GM12878 (cell line): Measurements from ENCODE around the gene HRH3. TPM values are rescaled to one million over a fixed set of nuclear protein-coding genes. Genes with fewer than 3 reads are reported as not detected.

Experiments
- ASH2L ChIP-seq: fragments of 300-600, 200-600 bp; sonication (generic); IDR thresholded peaks from 2 replicates; pipeline ENCODE4 v1.6.1; 2017; ENCODE audit warnings: low read depth, mild to moderate bottlenecking, borderline replicate concordance
- BCL11A ChIP-seq: IDR thresholded peaks from 2 replicates; pipeline ENCODE4 v1.6.1; 2011; ENCODE audit warnings: low read depth, low read length
- ELK1 ChIP-seq: IDR thresholded peaks from 2 replicates; pipeline ENCODE4 v1.6.1; 2012; ENCODE audit warnings: low read depth, low read length, improper control_type of control experiment
- FOXM1 ChIP-seq: IDR thresholded peaks from 2 replicates; pipeline ENCODE4 v1.6.1; 2012; ENCODE audit warnings: low read depth, mild to moderate bottlenecking, inconsistent platforms, low read length, moderate library complexity
- HSF1 ChIP-seq: fragments of 150-350 bp; IDR thresholded peaks from 2 replicates; pipeline ENCODE4 v1.6.1; 2014; ENCODE audit warnings: mild to moderate bottlenecking, low read depth, low read length
- MXI1 ChIP-seq: fragments of 150-350 bp; IDR thresholded peaks from 2 replicates; pipeline ENCODE4 v1.6.1; 2011; ENCODE audit warnings: low read depth, mild to moderate bottlenecking, inconsistent platforms, low read length, improper control_type of control experiment
- NR2C1 ChIP-seq: fragments of 450-650 bp; IDR thresholded peaks from 2 replicates; pipeline ENCODE4 v1.6.1; 2017; ENCODE audit warnings: antibody characterized with exemption, mild to moderate bottlenecking, moderate library complexity
- SP1 ChIP-seq: IDR thresholded peaks from one replicate; pipeline ENCODE4 v1.6.1; 2011; ENCODE audit warnings: low read depth, low read length
- TAF1 ChIP-seq: IDR thresholded peaks from 2 replicates; pipeline ENCODE4 v1.6.1; 2011; ENCODE audit warnings: mild to moderate bottlenecking, low read depth, low read length, borderline replicate concordance
- TCF3 ChIP-seq: IDR thresholded peaks from 2 replicates; pipeline ENCODE4 v1.6.1; 2012; ENCODE audit warnings: low read depth, mild to moderate bottlenecking, low read length, borderline replicate concordance; ENCODE audit not compliant: insufficient read depth
- ZBTB40 ChIP-seq: fragments of 450-650 bp; IDR thresholded peaks from 2 replicates; pipeline ENCODE4 v1.6.1; 2016; ENCODE audit warnings: mild to moderate bottlenecking, moderate library complexity, borderline replicate concordance
- polyA plus RNA-seq, 11 experiments: library from polyadenylated mRNA; depleted of rRNA in 4 of 11; unstranded in 6 of 11; stranded (reverse) in 5 of 11; fragments of >200 nt; fragmentation: Nextera tagmentation in 4 of 11; fragmentation: Illumina TruSeq in 1 of 11; extraction: Ambion mirVana in 4 of 11; extraction: Trizol in 1 of 11; gene quantifications; 1 replicate in 1 of 11; 2 replicates in 10 of 11; pipeline versions ENCODE4 v1.2.1 to v1.2.3, GENCODE V29; 2011 to 2016; ENCODE audit warnings: inconsistent platforms in 2 of 11, missing spikeins in 2 of 11, low read depth in 1 of 11
- total RNA-seq, 4 experiments: library from RNA; depleted of rRNA in 3 of 4; stranded (reverse); fragments of >200 nt in 3 of 4; fragmentation: Illumina TruSeq in 1 of 4; extraction: Trizol in 1 of 4; gene quantifications; 2 replicates each; pipeline versions ENCODE4 v1.2.1 to v1.2.3, GENCODE V29; 2013 to 2021
- TF ChIP-seq, protein P1 (sequence below): fragments of 450-650 bp; IDR thresholded peaks from 2 replicates; pipeline ENCODE4 v1.6.1; 2016; ENCODE audit warnings: mild to moderate bottlenecking

Gene HRH3
- total and polyA plus RNA-seq, 10 of the 15 experiments (the other 5 are each of a cell fraction or from before 2014, with no cell fraction given): not detected

GRCh38 chr20:62202676-62203377 lies 17.3 kb downstream of the HRH3 start (continued):
- no peak for TF ChIP-seq ZBTB40
- TF ChIP-seq TAF1: no peak
- no peak for TF ChIP-seq HSF1
- no peak for TF ChIP-seq ELK1
- TF ChIP-seq FOXM1: no peak
- no peak for TF ChIP-seq NR2C1
- TF ChIP-seq SP1: no peak
- TF ChIP-seq BCL11A: no peak
- TF ChIP-seq, protein P1, sequence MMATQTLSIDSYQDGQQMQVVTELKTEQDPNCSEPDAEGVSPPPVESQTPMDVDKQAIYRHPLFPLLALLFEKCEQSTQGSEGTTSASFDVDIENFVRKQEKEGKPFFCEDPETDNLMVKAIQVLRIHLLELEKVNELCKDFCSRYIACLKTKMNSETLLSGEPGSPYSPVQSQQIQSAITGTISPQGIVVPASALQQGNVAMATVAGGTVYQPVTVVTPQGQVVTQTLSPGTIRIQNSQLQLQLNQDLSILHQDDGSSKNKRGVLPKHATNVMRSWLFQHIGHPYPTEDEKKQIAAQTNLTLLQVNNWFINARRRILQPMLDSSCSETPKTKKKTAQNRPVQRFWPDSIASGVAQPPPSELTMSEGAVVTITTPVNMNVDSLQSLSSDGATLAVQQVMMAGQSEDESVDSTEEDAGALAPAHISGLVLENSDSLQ: no peak
- no peak for TF ChIP-seq ASH2L
- TF ChIP-seq TCF3: no peak
- no peak for TF ChIP-seq MXI1
